Measurements from ENCODE around the gene CTIF.

CTIF gene

DNA sequence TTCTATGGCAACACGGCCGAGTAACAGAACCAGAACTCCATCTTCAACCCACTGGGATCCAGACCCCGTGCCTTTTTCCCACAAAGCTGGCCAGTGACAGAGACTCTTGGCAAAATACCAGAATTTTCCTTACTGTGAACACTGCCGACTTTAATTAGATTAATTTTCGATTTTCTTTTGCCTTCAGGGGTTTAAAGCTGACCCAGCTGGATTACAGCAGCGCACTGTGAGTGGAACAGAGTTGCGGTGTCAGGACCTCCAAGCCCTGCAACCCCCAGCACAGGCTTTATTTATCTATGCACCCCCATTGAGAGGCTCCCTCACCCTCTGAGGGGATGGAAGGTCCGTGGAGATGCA, 36.4 kb downstream of the CTIF start:
- no peak for DNase-seq (ENCODE audit: low read depth)

- DNase-seq (ENCODE audit: low read depth) = no peak
Observed at GRCh38 chr18:48575658-48576456, 37.0 kb downstream of the CTIF start.

GRCh38 chr18:48576457-48576771, 37.6 kb downstream of the CTIF start:
- no peak for DNase-seq (ENCODE audit: low read depth)

- DNase-seq (ENCODE audit: low read depth) = no peak
Observed at GRCh38 chr18:48577478-48578190, 38.8 kb downstream of the CTIF start.

- no peak for DNase-seq (ENCODE audit: low read depth)
Observed at GRCh38 chr18:48578289-48578688, 39.5 kb downstream of the CTIF start.

GRCh38 chr18:48580066-48580465, 41.2 kb downstream of the CTIF start:
- no peak for DNase-seq (ENCODE audit: low read depth)

DNA sequence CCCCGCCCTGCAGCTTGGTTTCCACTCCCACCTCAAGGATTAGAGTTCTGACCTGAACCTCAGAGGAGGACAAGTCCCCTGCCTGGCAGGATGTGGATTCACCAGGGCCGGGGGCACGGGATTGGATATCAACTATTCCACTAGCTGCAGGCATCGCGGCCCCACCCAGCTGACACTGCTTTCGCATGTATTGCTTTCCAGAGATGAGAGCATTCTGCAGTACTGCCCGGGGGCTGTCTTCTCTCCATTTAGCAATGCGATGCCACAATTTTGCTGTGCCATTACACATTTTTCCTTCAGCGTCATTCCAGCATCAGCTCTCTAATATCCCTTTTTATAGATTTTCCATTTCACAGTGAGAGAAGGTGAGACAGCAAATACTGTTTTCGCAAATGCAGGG, 42.0 kb downstream of the CTIF start:
- DNase-seq (ENCODE audit: low read depth) = peak; percentile 83

DNA sequence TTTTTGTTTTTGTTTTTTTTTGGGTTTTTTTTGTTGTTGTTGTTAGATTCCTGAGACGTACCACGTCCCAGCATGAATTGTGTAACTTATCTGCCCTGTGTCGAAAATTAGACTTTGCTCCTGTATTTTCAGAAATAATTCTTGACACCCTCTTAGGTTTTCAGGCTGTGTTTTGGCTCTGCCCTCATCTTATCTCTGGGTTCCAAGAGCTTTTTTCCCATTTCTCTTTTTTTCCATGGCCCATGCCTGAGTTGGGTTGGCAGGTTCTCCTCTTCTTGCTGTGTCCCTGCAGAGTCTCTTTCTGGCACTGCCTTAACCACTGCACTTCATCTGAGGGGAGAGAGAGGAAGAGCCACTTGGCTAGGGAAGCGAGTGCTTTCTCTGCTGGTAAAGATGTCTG, 42.4 kb downstream of the CTIF start:
- no peak for DNase-seq (ENCODE audit: low read depth)

GRCh38 chr18:48581941-48582340, 43.1 kb downstream of the CTIF start:
- DNase-seq (ENCODE audit: low read depth) = no peak

GRCh38 chr18:48582946-48583345, 44.1 kb downstream of the CTIF start:
- no peak for DNase-seq (ENCODE audit: low read depth)

DNA sequence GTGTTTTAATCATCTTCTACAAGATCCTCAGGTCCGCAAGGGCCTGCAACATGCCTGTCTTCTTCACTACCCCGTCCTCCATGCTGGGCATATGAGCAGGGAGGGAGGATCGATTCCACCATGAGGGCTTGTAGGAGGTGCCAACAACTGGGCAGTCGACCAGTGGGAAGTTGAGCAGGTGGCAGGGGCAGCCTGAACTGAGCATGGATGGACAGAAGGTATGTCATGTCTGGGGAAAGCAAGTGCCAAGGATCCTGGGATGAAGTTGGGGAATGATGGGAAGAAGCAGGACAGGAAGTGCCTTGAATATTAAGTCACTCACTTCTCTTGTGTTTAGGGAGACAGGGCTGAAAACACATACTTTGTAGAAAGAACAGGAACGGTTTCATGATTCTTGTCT, 44.7 kb downstream of the CTIF start:
- DNase-seq (ENCODE audit: low read depth) = peak; percentile 63

DNA sequence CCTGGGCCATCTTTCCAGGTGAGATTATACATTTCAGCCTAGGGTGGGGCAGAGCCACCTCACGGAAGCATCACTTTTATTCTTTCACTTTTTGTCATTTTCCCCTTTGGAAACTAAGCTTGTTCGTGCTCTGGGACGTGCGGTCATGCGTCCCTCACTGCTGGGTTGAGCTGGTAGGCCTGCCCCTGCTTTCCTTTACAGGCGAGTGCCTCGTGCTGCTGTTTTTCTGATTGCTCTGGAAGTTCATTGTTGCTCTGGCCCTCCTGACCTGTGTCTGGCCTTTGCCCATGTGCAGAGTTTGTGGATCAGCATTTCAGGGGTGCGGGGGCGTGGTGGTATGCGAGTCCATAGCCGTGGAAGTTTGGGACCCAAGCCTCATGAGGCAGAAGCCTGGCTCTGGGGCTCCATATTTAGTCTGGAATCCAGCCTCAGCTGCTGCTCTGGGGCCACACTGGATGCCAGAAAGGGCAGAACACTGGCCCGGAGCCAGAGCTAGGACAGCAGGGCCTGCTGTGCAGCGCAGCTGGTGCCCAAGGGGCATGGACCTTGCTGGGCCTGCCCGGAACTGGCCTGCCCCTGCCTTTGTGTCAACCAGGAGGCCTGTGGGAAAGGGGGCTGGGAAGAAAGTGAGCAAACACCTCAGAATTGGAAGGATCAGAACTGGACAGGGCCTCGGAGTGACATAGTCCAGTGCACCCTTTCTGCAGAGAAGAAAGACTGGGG, 51.1 kb downstream of the CTIF start:
- DNase-seq (ENCODE audit: low read depth) = peak; percentile 55

DNA sequence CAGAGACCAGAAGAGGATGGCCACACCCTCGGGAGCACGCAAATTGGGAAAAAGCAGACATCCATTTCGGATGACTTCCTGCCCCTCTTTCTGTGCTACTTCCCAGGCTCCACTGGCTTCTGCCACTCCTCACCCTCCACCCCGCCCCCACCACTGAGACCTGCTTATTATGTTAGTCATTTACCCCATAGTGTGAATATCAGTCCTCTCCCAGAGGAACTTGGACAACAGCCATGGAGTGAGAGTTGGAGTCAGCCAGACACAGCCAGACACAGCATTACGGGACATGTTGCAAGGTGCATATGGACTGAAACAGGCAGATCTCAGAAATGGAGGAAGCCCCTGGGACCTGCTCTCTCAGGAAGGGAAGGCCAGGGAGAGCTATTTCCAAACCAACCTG, 51.8 kb downstream of the CTIF start:
- DNase-seq (ENCODE audit: low read depth) = peak; percentile 98

- DNase-seq (ENCODE audit: low read depth) = no peak
Observed at GRCh38 chr18:48592540-48593171, 53.8 kb downstream of the CTIF start.

GRCh38 chr18:48594471-48595094, 55.8 kb downstream of the CTIF start:
- no peak for DNase-seq (ENCODE audit: low read depth)

GRCh38 chr18:48595703-48596218, 56.9 kb downstream of the CTIF start:
- DNase-seq (ENCODE audit: low read depth) = no peak

GRCh38 chr18:48597110-48597509, 58.3 kb downstream of the CTIF start:
- no peak for DNase-seq (ENCODE audit: low read depth)

GRCh38 chr18:48597671-48598070, 58.8 kb downstream of the CTIF start:
- DNase-seq (ENCODE audit: low read depth) = no peak

GRCh38 chr18:48599391-48599790, 60.6 kb downstream of the CTIF start:
- peak; percentile 34 for DNase-seq (ENCODE audit: low read depth)

DNA sequence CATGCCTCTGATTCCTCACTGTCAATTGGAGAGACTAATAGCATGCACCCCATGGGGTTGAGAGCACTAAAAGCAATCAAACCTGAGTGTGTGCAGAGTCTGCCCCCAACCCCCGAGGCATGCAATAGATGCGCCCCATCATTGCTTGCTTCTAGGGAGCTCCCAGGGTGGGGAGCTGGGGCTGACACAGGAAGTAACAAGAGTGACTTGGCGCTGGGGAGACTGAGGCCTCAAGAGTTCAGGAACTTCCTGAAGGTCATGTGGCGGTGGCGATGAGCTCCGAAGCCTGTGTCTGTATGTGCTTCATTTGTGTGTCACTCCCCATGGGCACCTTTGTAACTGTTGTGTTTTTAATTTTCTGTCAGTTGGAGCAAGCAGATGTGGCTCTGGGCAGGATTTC, 61.2 kb downstream of the CTIF start:
- DNase-seq (ENCODE audit: low read depth) = no peak

- peak; percentile 60 for DNase-seq (ENCODE audit: low read depth)
Observed at GRCh38 chr18:48600456-48601090, 61.7 kb downstream of the CTIF start.

- no peak for DNase-seq (ENCODE audit: low read depth)
Observed at GRCh38 chr18:48601343-48601742, 62.5 kb downstream of the CTIF start.

Data from EH (cell line).